HG03432 (cell line): ENCODE measurements around the gene SEMA4D.

Experiments
- ATAC-seq: cut with Tn5 transposase; IDR thresholded peaks from one replicate; pipeline ENCODE4 v1.9.1; 2021; ENCODE audit warnings: mild to moderate bottlenecking, moderate library complexity; ENCODE audit not compliant: unreplicated experiment

The SEMA4D gene, protein sequence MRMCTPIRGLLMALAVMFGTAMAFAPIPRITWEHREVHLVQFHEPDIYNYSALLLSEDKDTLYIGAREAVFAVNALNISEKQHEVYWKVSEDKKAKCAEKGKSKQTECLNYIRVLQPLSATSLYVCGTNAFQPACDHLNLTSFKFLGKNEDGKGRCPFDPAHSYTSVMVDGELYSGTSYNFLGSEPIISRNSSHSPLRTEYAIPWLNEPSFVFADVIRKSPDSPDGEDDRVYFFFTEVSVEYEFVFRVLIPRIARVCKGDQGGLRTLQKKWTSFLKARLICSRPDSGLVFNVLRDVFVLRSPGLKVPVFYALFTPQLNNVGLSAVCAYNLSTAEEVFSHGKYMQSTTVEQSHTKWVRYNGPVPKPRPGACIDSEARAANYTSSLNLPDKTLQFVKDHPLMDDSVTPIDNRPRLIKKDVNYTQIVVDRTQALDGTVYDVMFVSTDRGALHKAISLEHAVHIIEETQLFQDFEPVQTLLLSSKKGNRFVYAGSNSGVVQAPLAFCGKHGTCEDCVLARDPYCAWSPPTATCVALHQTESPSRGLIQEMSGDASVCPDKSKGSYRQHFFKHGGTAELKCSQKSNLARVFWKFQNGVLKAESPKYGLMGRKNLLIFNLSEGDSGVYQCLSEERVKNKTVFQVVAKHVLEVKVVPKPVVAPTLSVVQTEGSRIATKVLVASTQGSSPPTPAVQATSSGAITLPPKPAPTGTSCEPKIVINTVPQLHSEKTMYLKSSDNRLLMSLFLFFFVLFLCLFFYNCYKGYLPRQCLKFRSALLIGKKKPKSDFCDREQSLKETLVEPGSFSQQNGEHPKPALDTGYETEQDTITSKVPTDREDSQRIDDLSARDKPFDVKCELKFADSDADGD

GRCh38 chr9:89497978-89498851 lies at the start of gene SEMA4D:
TSS of gene SEMA4D (minus strand) at chr9:89498113. CDS start at chr9:89405456, 92,657 bp downstream.
- ATAC-seq = peak; percentile 57

DNA sequence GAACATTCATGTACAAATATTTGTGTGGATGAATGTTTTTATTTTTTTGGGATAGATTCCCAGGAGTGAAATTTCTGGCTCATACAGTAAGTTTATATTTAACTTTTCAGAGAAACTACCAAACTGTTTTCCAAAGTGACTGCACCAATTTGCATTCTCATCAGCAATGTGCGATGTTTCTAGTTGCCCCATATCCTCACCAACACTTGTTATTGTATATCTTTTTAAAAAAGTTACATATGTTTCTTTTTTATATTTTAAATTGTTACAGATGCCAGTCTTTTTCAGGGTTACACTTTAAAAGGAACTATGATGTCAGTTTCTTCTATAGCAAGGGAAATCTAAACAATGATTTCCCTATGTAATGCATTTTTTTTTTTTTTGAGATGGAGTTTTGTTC lies 49.1 kb upstream of the SEMA4D start:
- ATAC-seq = no peak

DNA sequence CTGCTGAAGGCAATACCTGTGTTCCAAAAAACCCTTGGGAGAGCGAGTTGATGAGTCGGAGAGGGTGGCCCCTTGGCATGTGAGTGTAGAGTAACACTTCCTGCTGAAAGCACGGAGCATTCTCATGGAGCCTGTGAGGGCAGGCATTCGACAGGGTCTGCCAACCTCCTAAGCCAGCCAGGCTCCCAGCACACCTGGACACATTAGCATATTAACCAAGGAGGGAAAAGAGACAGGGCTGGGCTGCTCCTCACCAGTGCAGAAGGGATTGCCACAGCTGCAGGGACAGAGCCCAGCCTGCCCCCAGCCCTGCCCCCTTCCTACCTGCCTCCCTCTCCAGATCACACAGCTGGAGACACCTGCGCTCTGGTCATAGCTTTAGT lies 46.4 kb upstream of the SEMA4D start:
- ATAC-seq = no peak

DNA sequence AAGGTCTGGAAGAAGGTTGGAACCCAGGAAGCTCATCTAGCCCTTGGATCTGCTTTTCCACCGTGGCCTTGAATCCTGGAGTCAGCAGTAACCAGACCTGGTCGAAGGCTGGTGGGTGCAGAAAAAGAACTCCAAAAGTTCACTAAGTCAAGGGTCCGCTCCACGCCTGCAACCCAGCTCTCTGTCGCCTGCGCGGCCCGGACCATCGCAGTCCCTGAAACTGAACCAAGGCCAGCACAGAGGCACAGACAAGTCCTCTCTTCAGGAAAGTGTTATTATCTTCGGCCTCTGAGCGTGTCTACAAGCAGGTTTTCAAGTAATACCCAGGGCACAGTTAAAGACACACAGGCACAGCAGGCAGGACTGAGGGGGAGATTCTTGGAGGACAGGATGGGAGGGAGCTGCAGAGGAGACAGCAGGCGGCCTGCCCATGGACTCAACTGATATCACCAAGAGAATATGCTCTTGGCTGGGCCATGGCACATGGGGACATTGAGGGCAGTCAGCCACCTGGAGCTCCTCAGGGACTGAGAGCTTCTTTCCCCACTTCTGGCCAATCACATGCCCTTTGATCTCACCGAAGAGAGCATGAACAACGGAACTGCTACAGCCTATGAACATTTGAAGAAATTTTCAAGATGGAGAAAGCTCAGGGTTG lies 45.8 kb upstream of the SEMA4D start:
- ATAC-seq = no peak

DNA sequence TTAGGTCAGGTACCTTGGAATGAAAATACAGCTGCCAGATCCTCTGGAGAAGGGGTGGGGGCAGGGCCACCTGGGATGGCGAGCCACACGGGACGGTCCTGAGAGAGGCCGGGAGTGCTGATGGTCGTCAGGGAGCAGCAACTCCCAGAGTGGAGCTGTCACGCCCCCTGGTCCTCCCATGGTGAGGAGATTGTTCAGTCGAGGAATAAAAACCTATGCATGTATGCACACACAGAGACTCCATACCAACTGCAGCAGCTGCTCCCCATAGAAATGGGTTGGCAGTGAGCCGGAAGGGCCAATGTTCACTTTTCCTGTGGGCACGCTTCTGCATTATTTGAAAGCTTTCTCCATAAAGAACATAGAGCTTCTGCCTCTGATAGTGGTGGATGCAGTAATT lies 45.2 kb upstream of the SEMA4D start:
- no peak for ATAC-seq

- no peak for ATAC-seq
These were observed 44.6 kb upstream of the SEMA4D start for GRCh38 chr9:89542401-89543021.

DNA sequence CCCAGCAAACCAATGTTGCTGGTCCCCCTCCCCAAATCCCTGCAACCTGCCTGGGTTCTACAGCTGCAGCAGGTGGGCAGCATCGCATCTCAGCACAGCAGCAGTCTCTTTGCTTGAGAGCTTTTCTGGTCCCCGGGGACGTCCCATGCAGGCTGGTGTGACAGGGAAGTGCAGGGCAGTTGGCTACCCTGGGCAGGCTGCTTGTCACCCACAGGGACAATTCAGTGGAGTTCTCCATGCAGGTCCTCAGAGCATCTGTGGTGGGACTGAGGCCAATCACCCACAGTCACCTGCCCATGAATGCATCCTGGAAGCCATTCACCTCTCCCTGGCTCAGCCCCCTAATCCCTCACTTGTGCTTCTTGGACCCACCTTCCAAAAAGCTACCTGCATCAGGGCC lies 43.9 kb upstream of the SEMA4D start:
- no peak for ATAC-seq

- ATAC-seq = no peak
These were observed 41.5 kb upstream of the SEMA4D start for GRCh38 chr9:89539374-89539773.

GRCh38 chr9:89538871-89539270 lies 41.0 kb upstream of the SEMA4D start:
- ATAC-seq = no peak

DNA sequence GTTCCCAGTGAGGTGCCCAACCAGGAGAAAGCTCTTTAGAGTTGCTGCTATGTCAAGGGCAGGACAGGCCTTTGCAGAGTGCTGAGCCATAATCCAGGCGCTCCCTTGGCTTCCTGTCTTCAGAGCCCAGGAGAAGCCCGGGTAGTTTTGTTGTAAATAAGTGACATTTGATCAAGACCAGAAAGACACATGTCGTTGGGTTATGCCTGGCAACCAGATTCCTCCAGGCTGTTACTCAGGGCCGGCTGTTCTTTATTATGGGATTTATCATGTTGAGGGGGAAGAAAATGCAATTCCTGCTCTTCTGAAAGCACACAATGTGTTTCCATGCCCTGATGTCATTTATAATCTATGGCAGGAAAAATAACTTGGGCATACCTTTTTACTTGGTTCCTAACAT lies 39.3 kb upstream of the SEMA4D start:
- no peak for ATAC-seq

- ATAC-seq = peak; percentile 54
These were observed 38.7 kb upstream of the SEMA4D start for GRCh38 chr9:89536600-89536999.

GRCh38 chr9:89536145-89536574 lies 38.2 kb upstream of the SEMA4D start:
- ATAC-seq = peak; percentile 82

- no peak for ATAC-seq
These were observed 37.5 kb upstream of the SEMA4D start for GRCh38 chr9:89535461-89535860.

DNA sequence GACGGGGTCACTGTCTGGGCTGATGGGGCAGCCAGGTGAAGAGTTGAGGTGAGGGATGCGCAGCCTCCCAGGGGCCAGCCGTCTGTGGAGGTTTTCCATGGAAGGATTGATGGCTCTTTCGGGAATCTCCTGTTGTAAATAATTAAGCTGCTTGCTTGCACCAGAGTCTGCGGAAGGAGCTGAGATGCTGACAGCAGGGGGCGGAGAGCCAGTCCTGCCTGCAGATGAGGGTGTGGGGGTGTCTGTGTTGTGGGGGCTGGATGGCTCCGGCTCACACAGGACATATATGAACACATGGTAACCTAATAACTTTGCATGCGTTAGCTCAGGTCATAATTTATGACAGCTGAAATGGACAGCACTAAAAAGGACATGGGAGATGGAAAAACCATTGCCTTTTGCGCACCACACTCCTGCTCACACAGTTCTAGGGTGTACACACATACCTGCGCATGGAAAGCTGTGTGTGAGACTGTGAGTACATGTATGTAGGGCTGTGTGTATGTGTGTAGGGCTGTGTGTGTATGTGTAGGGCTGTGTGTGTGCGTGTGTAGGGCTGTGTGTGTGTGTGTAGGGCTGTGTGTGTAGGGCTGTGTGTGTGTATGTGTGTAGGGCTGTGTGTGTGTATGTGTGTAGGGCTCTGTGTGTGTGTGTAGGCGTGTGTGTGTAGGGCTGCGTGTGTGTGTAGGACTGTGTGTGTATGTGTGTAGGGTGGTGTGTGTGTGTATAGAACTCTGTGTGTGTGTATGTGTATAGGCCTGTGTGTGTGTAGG lies 36.8 kb upstream of the SEMA4D start:
- no peak for ATAC-seq

- no peak for ATAC-seq
These were observed 35.6 kb upstream of the SEMA4D start for GRCh38 chr9:89533411-89534095.

DNA sequence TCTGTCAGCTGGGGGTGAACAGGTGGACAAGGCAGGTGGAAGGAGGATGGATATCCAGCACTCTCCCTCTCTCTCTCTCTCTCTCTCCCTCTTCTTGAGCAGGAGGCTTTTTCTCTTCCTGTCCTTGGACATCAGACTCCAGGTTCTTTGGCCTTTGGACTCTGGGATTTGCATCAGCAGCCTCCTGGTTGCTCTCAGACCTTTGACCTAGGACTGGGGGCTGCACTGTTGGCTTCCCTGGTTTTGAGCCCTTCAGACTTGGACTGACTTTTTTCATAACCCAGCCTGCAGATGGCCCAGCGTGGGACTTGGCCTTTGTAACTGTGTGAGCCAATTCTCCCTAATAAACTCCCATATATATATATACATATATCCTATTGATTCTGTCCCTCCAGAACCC lies 35.0 kb upstream of the SEMA4D start:
- no peak for ATAC-seq

DNA sequence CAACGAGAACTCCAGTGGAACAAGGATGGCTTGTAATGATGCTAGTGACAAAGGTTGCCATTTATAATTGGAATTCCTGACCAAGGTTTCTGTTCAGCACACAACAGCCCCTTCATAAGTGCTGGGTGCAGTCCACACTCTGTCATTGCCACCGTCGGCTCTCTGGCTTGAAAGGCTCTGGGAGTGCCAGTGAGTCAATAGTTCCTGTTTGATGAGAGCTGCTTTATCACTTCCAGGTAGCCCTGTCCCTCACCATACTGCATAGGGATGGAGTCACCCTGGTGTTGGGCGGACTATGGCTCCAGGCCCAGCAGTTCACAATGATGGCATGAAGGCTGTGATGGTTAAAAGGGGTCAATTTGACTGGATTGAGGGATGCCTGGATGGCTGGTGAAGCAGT lies 34.6 kb upstream of the SEMA4D start:
- no peak for ATAC-seq

DNA sequence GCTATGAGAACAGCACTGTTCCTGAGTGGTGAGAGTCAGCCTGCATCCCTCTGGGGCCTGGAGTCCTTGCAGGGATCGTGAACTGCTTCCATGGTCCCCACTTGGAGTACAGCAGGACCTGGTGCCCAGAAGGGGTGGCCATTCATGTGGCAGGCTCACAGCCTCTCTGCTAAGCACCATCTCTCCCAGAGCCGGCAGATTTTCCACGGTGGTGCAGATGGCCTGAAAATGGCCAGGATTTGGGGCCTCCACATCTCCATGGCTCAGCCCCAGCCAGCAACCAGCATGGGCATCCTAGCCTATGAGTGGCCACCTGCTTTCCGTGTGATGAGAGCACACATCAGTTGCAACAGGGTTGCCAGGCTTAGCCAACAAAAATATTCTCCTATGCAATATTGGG lies 33.9 kb upstream of the SEMA4D start:
- ATAC-seq = no peak

DNA sequence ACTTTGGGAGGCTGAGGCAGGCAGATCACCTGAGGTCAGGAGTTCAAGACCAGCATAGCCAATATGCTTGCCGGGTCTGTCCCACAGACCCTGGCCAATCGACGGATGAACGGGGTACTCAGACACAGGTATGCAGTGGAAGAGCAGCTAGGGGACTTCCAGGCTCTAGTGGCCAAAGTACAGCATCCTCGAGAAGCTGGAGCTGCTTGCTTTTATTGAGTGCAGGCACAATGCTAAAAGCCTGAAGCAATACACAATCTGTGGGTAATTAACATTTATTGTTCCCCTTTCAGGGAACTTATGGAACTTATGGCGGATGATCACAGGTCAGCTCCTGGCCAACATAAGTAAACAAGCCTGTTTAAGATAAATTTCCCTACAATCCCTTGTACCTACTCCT lies 32.8 kb upstream of the SEMA4D start:
- ATAC-seq = no peak
